ENCODE measurements around the gene TRAP1. TPM values are rescaled to one million over a fixed set of nuclear protein-coding genes. Genes with fewer than 3 reads are reported as not detected.

The TRAP1 gene
- total RNA-seq, 4 donors from 2014 or later, result 31.8 to 231 (median 57.1) TPM

DNA sequence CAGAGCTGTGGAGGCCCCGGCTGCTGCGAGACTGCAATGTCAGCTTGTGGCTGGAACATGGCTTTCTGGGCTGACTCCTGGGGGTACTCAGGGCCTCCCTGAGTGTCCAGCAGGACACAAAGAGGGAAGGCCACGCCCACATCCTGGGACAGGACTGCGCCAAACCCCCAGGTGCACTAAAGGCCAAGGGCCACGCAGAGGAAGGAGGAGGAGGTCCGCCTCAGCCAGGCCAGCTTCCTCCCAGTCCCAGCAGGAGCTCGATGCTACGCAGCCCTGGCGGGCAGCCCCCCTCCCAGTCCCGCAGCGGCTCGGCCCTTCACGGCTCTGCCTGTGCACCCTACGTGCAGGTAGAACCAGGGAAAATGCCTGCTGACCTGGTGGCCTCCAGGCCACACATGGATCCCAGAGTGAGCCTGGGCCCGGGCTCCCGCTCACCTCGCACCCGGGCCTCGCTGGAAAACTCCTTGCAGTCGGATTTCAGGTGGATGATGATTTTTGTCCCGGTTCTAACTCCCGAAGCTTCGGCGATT, 41.7 kb downstream of the TRAP1 start:
- Histone ChIP-seq H3K27me3 (no peaks in the 10 kb centered on the region), H3K9me3 (no peaks in the 10 kb centered on the region), H3K4me1 (no peaks in the 10 kb centered on the region), H3K4me3 (no peak overlapping the region), H3K27ac (no peak overlapping the region), H3K36me3 (peaks cover 0 to 8% (median 3%) of the 10 kb centered on the region in 4 donors)
- 94% methylated on average over 24 of the region's 24 CpGs; no CpG with 5 or more reads in 1 of the 2 donors for WGBS, 2 donors (ENCODE audit: low coverage in 1 of 2)
- in situ Hi-C loops (cut with MboI; ENCODE audit: low pct_ligation_motif_present in 1 of 4, low pct_unique_long_range_greater_than_20kb in 1 of 4, low sequenced_read_pairs in 3 of 4), result loop anchor here in 1 of 4 donors (25.0 kb wide), 1 partner anchor 212 kb away; the partner anchor contains the start of gene CREBBP
- DNase-seq, result no peak
- intact Hi-C loops (cut with DNase I; ENCODE audit: low total_unique reads), result no loop called here
- TF ChIP-seq POLR2A (IDR thresholded peaks at IDR 0.05), result no peak
- no peak for TF ChIP-seq EP300 (IDR thresholded peaks at IDR 0.05; ENCODE audit: low read depth)
- TF ChIP-seq, protein P1, sequence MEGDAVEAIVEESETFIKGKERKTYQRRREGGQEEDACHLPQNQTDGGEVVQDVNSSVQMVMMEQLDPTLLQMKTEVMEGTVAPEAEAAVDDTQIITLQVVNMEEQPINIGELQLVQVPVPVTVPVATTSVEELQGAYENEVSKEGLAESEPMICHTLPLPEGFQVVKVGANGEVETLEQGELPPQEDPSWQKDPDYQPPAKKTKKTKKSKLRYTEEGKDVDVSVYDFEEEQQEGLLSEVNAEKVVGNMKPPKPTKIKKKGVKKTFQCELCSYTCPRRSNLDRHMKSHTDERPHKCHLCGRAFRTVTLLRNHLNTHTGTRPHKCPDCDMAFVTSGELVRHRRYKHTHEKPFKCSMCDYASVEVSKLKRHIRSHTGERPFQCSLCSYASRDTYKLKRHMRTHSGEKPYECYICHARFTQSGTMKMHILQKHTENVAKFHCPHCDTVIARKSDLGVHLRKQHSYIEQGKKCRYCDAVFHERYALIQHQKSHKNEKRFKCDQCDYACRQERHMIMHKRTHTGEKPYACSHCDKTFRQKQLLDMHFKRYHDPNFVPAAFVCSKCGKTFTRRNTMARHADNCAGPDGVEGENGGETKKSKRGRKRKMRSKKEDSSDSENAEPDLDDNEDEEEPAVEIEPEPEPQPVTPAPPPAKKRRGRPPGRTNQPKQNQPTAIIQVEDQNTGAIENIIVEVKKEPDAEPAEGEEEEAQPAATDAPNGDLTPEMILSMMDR (IDR thresholded peaks at IDR 0.05), result no peak
- no peak for TF ChIP-seq POLR2AphosphoS5 (IDR thresholded peaks at IDR 0.05)

GRCh38 chr16:3674513-3675295, 42.6 kb downstream of the TRAP1 start:
- TF ChIP-seq EP300 (IDR thresholded peaks at IDR 0.05; ENCODE audit: low read depth), result no peak
- TF ChIP-seq POLR2AphosphoS5 (IDR thresholded peaks at IDR 0.05), result no peak
- TF ChIP-seq POLR2A (IDR thresholded peaks at IDR 0.05), result no peak
- TF ChIP-seq, protein P1 (IDR thresholded peaks at IDR 0.05), result no peak
- Histone ChIP-seq H3K4me1 (no peaks in the 10 kb centered on the region), H3K27me3 (no peaks in the 10 kb centered on the region), H3K4me3 (no peak overlapping the region), H3K36me3 (peaks cover 0 to 8% (median 3%) of the 10 kb centered on the region in 4 donors), H3K27ac (no peak overlapping the region), H3K9me3 (no peaks in the 10 kb centered on the region)
- in situ Hi-C loops (cut with MboI; ENCODE audit: low pct_ligation_motif_present in 1 of 4, low pct_unique_long_range_greater_than_20kb in 1 of 4, low sequenced_read_pairs in 3 of 4), result loop anchor here in 1 of 4 donors (25.0 kb wide), 1 partner anchor 213 kb away; the partner anchor contains the start of gene CREBBP
- DNase-seq, result no peak
- intact Hi-C loops (cut with DNase I; ENCODE audit: low total_unique reads), result no loop called here
- 95 to 96% methylated on average over 11 to 32 of the region's 34 CpGs for WGBS, 2 donors (ENCODE audit: low coverage in 1 of 2)

GRCh38 chr16:3673676-3674377, 43.5 kb downstream of the TRAP1 start:
- H3K4me1 ChIP-seq, result no peaks in the 10 kb centered on the region

More at GRCh38 chr16:3673676-3674377, 43.5 kb downstream of the TRAP1 start:
- no peaks in the 10 kb centered on the region for H3K9me3 ChIP-seq
- in situ Hi-C loops (cut with MboI; ENCODE audit: low pct_ligation_motif_present in 1 of 4, low pct_unique_long_range_greater_than_20kb in 1 of 4, low sequenced_read_pairs in 3 of 4), result no loop called here
- intact Hi-C loops (cut with DNase I; ENCODE audit: low total_unique reads), result no loop called here
- 93 to 95% methylated on average over 5 to 13 of the region's 13 CpGs for WGBS, 2 donors (ENCODE audit: low coverage in 1 of 2)
- DNase-seq, result no peak
- no peak overlapping the region for H3K4me3 ChIP-seq
- no peaks in the 10 kb centered on the region for H3K27me3 ChIP-seq
- H3K36me3 ChIP-seq, result peaks cover 0 to 7% (median 3%) of the 10 kb centered on the region in 4 donors
- TF ChIP-seq, protein P1 (IDR thresholded peaks at IDR 0.05), result no peak
- TF ChIP-seq POLR2AphosphoS5 (IDR thresholded peaks at IDR 0.05) (no peak), POLR2A (IDR thresholded peaks at IDR 0.05) (no peak), EP300 (IDR thresholded peaks at IDR 0.05; ENCODE audit: low read depth) (no peak)
- H3K27ac ChIP-seq, result no peak overlapping the region

Measured in transverse colon (tissue), 4 donors.